GM12878 (cell line): ENCODE measurements around the gene CD84. TPM values are rescaled to one million over a fixed set of nuclear protein-coding genes. Genes with fewer than 3 reads are reported as not detected.

Experiments used
- ATAC-seq: fragments of 200-7000 bp; cut with Tn5 transposase; 3 replicates; pipeline ENCODE4 v1.9.1; 2020; ENCODE audit warnings: mild to moderate bottlenecking, moderate library complexity
- BruUV-seq: library from RNA; stranded (reverse); fragments of 400-500 nt; replicated peaks from 2 replicates; lab custom pipeline; 2021; lab: Mats Ljungman, UMichigan
- CTCF ChIA-PET: fragments of 300-600 bp; sonication (Branson Sonifier 250); formaldehyde crosslinking; extraction: SDS; loops from one replicate; lab custom pipeline; 2021; ENCODE audit warnings: inconsistent platforms; lab: Yijun Ruan, JAX
- POLR2A ChIA-PET: fragments of 350-600 bp; formaldehyde crosslinking; extraction: SDS; loops from one replicate; lab custom pipeline; 2021; ENCODE audit warnings: inconsistent platforms; lab: Charles Lee
- RAD21 ChIA-PET: fragments of 300-600 bp; sonication (Branson Sonifier 250); formaldehyde crosslinking; loops from one replicate; lab custom pipeline; 2023; ENCODE audit warnings: antibody characterized with exemption; ENCODE audit not compliant: unreplicated experiment; lab: Charles Lee
- SMC1A ChIA-PET: fragments of 300-600 bp; sonication (Branson Sonifier 250); formaldehyde crosslinking; loops from one replicate; lab custom pipeline; 2023; ENCODE audit not compliant: unreplicated experiment, uncharacterized antibody; lab: Charles Lee
- DNase-seq: peaks from one replicate; pipeline ENCODE4 v3.0.0-alpha.2; 2011; ENCODE audit warnings: low read depth, low spot score
- FAIRE-seq: peaks from 3 replicates; lab custom pipeline; 2011; peaks lifted over from hg19 to GRCh38; lab: Jason Lieb, UNC
- H2AFZ ChIP-seq: 2 replicates; pipeline ENCODE4 v1.6.0; 2011; ENCODE audit warnings: low read depth, low read length, control low read depth; ENCODE audit not compliant: control insufficient read depth
- H3K27ac ChIP-seq: 2 replicates; pipeline ENCODE4 v1.5.1; 2011; ENCODE audit warnings: control low read depth; ENCODE audit not compliant: control insufficient read depth, insufficient read depth
- H3K27me3 ChIP-seq, 2 experiments: replicated peaks in 1 of 2; 2 replicates each; pipeline versions ENCODE4 v1.6.0 to v1.6.1; 2011; ENCODE audit warnings: low read length in 1 of 2; ENCODE audit not compliant: control insufficient read depth in 2 of 2, insufficient read depth in 2 of 2
- H3K36me3 ChIP-seq, 2 experiments: 2 replicates each; pipeline ENCODE4 v1.5.1; 2011; ENCODE audit warnings: low read length in 1 of 2; ENCODE audit not compliant: control insufficient read depth in 2 of 2, insufficient read depth in 2 of 2
- H3K4me1 ChIP-seq: 2 replicates; pipeline ENCODE4 v1.6.1; 2011; ENCODE audit warnings: mild to moderate bottlenecking, low read length, moderate library complexity, mixed read lengths; ENCODE audit not compliant: control insufficient read depth, insufficient read depth
- H3K4me2 ChIP-seq: 2 replicates; pipeline ENCODE4 v1.6.0; 2011; ENCODE audit warnings: control low read depth; ENCODE audit not compliant: control insufficient read depth, insufficient read depth
- H3K4me3 ChIP-seq: fragments of 200-600 bp; sonication (generic); 2 replicates; pipeline ENCODE4 v1.5.1; 2016
- H3K79me2 ChIP-seq: 2 replicates; pipeline ENCODE4 v1.6.0; 2011; ENCODE audit warnings: low read length; ENCODE audit not compliant: control insufficient read depth, insufficient read depth
- H3K9ac ChIP-seq: 2 replicates; pipeline ENCODE4 v1.8.0; 2011; ENCODE audit warnings: low read length, control low read depth, mixed read lengths; ENCODE audit not compliant: control insufficient read depth, insufficient read depth
- H3K9me3 ChIP-seq: replicated peaks from 3 replicates; pipeline ENCODE4 v1.5.1; 2011; ENCODE audit warnings: mild to moderate bottlenecking, low read length; ENCODE audit not compliant: control insufficient read depth, insufficient read depth
- H4K20me1 ChIP-seq: 2 replicates; pipeline ENCODE4 v1.6.0; 2011; ENCODE audit not compliant: control insufficient read depth, insufficient read depth
- BHLHE40 ChIP-seq, 2 experiments: fragments of 450-650 bp in 1 of 2; IDR thresholded peaks; 2 replicates each; pipeline ENCODE4 v1.6.1; 2011 to 2017; ENCODE audit warnings: low read depth in 2 of 2, borderline replicate concordance in 1 of 2, improper control_type of control experiment in 1 of 2, low read length in 1 of 2, mild to moderate bottlenecking in 1 of 2
- HDGF ChIP-seq: fragments of 450-650 bp; IDR thresholded peaks from 2 replicates; pipeline ENCODE4 v1.6.1; 2016; ENCODE audit warnings: antibody characterized with exemption
- KAT2A ChIP-seq: conservative IDR thresholded peaks from 2 replicates; pipeline ENCODE4 v1.6.1; 2011; ENCODE audit warnings: low read depth, low read length; ENCODE audit not compliant: control insufficient read depth
- NR2F1 ChIP-seq: fragments of 450-650 bp; conservative IDR thresholded peaks from 2 replicates; pipeline ENCODE4 v1.6.1; 2017; ENCODE audit warnings: mild to moderate bottlenecking
- POLR2AphosphoS5 ChIP-seq: IDR thresholded peaks from 2 replicates; pipeline ENCODE4 v1.6.1; 2011; ENCODE audit warnings: mild to moderate bottlenecking, low read length, inconsistent platforms
- STAT1 ChIP-seq: fragments of 450-650 bp; conservative IDR thresholded peaks from 2 replicates; pipeline ENCODE4 v1.6.1; 2014; ENCODE audit warnings: antibody characterized with exemption, mild to moderate bottlenecking
- SUZ12 ChIP-seq: fragments of 200-600 bp; sonication (generic); IDR thresholded peaks from one replicate; pipeline ENCODE4 v1.6.1; 2018; ENCODE audit warnings: antibody characterized with exemption, mild to moderate bottlenecking; ENCODE audit not compliant: unreplicated experiment
- WGBS: methylation state at CpG from one replicate; pipeline ENCODE4 v1.1.6; 2016; ENCODE audit warnings: low lambda C conversion rate; ENCODE audit not compliant: insufficient replicate concordance, insufficient coverage; ENCODE audit errors: missing lambda C conversion rate; 5-methylcytosine and 5-hydroxymethylcytosine counted together
- in situ Hi-C: fragments of 300-500 bp; cut with MboI; formaldehyde crosslinking; loops from 9 replicates; pipeline ENCODE4 v1.14.3; 2018; ENCODE audit warnings: mixed read lengths
- intact Hi-C: fragments of 100-400 bp; cut with micrococcal nuclease; formaldehyde crosslinking; loops from one replicate; pipeline ENCODE4 v1.14.2; 2022; ENCODE audit not compliant: unreplicated experiment
- polyA plus RNA-seq, 11 experiments: library from polyadenylated mRNA; depleted of rRNA in 4 of 11; unstranded in 6 of 11; stranded (reverse) in 5 of 11; fragments of >200 nt; fragmentation: Nextera tagmentation in 4 of 11; fragmentation: Illumina TruSeq in 1 of 11; extraction: Ambion mirVana in 4 of 11; extraction: Trizol in 1 of 11; gene quantifications; 1 replicate in 1 of 11; 2 replicates in 10 of 11; pipeline versions ENCODE4 v1.2.1 to v1.2.3, GENCODE V29; 2011 to 2016; ENCODE audit warnings: inconsistent platforms in 2 of 11, missing spikeins in 2 of 11, low read depth in 1 of 11
- total RNA-seq, 4 experiments: library from RNA; depleted of rRNA in 3 of 4; stranded (reverse); fragments of >200 nt in 3 of 4; fragmentation: Illumina TruSeq in 1 of 4; extraction: Trizol in 1 of 4; gene quantifications; 2 replicates each; pipeline versions ENCODE4 v1.2.1 to v1.2.3, GENCODE V29; 2013 to 2021

The CD84 gene
- total and polyA plus RNA-seq, 10 of the 15 experiments (the other 5 are each of a cell fraction or from before 2014, with no cell fraction given), result 3.4 to 20.3 (median 11.7) TPM

DNA sequence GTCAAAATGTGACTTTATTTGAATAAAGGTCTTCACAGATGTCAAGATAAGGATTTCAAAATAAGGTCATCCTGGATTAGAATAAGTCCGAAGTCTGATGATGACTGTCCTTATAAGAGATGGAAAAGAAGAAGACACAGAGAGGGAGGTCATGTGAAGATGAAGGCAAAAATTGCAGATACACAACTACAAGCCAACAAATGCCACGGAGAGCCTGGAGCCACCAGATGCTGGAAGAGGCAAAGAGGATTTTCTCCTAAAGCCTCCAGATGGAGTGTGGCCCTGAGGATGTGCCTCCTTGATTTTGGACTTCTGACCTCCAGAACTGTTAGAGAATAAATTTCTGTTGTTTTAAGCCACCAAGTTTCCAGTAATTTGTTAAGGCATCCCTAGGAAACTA, 36.4 kb upstream of the CD84 start:
- Histone ChIP-seq H3K9ac (no peak overlapping the region), H3K4me1 (no peaks in the 10 kb centered on the region), H3K9me3 (no peaks in the 10 kb centered on the region), H3K27ac (no peak overlapping the region), H3K36me3 (peaks cover 16 to 42% of the 10 kb centered on the region in 2 experiments), H3K4me3 (no peak overlapping the region), H3K4me2 (no peak overlapping the region), H3K79me2 (peaks cover 5% of the 10 kb centered on the region; the same call in 1 of the 2 replicates), H4K20me1 (no peaks in the 10 kb centered on the region), H3K27me3 (no peaks in the 10 kb centered on the region), H2AFZ (no peak overlapping the region)
- no peak for ATAC-seq
- WGBS, result 97% methylated on average over 2 of the region's 2 CpGs
- TF ChIP-seq BHLHE40 (IDR thresholded peaks at IDR 0.05; ENCODE audit: borderline replicate concordance in 1 of 2, low read depth in 2 of 2, low read length in 1 of 2), result no peak
- TF ChIP-seq POLR2AphosphoS5, result peak; percentile 70
- no peak for FAIRE-seq
- TSS peak; percentile 6 for BruUV-seq
- ChIA-PET RAD21 (no interaction called here), CTCF (no interaction called here), SMC1A (interaction anchor here (0.7 kb wide), 1 partner anchor 17 kb away, joined by 3 read pairs; no protein-coding TSS in a partner anchor), POLR2A (no interaction called here)
- no peak for DNase-seq
- intact Hi-C loops, result no loop called here
- in situ Hi-C loops, result no loop called here

DNA sequence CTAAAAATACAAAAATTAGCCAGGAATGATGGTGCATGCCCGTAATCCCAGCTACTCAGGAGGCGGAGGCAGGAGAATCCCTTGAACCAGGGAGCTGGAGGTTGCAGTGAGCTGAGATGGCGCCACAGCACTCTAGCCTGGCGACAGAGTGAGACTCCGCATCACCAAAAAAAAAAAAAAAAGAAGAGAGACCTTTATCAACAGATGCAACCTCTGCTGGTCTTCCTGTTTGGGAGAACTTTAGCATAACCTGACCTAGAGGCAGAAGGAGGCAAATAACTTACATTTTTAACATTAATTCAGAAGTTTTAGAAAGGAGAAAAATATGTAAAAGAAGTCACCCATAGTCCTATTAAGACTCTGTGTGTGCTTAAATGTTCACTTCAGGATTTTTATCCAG, 35.1 kb upstream of the CD84 start:
- intact Hi-C loops, result no loop called here
- Histone ChIP-seq H3K27ac (no peak overlapping the region), H3K36me3 (peaks cover 16 to 34% of the 10 kb centered on the region in 2 experiments), H3K27me3 (no peaks in the 10 kb centered on the region), H2AFZ (no peak overlapping the region)
- ChIA-PET POLR2A (interaction anchor here (0.6 kb wide), 2 partner anchors 33 to 77 kb away, joined by 3 read pairs; no protein-coding TSS in a partner anchor), SMC1A (no interaction called here), RAD21 (interaction anchor here (0.5 to 1.5 kb wide), 3 partner anchors 59 to 66 kb away, joined by 3 to 5 read pairs (median 3); no protein-coding TSS in a partner anchor), CTCF (interaction anchor here (1.6 kb wide), 1 partner anchor 186 kb away, joined by 4 read pairs; no protein-coding TSS in a partner anchor)
- WGBS, result 93% methylated on average over 3 of the region's 5 CpGs
- BruUV-seq, result no TSS peak
- FAIRE-seq, result no peak
- peak; percentile 50; the same call in 1 of the 2 replicates for TF ChIP-seq POLR2AphosphoS5
- TF ChIP-seq KAT2A, result no peak
- no peak for TF ChIP-seq HDGF
- TF ChIP-seq SUZ12, result no peak
- TF ChIP-seq STAT1, result no peak
- TF ChIP-seq NR2F1, result no peak
- TF ChIP-seq, all 136 proteins: peak for 1
- in situ Hi-C loops, result no loop called here
- Histone ChIP-seq H3K4me3 (no peak overlapping the region), H3K4me2 (no peak overlapping the region), H3K79me2 (peaks cover 3% of the 10 kb centered on the region; the same call in 1 of the 2 replicates), H3K9ac (no peak overlapping the region), H4K20me1 (no peaks in the 10 kb centered on the region), H3K9me3 (no peaks in the 10 kb centered on the region), H3K4me1 (no peaks in the 10 kb centered on the region)
- no peak for DNase-seq
- ATAC-seq, result no peak
